Measurements from ENCODE around the gene USP24.

The USP24 gene

DNA sequence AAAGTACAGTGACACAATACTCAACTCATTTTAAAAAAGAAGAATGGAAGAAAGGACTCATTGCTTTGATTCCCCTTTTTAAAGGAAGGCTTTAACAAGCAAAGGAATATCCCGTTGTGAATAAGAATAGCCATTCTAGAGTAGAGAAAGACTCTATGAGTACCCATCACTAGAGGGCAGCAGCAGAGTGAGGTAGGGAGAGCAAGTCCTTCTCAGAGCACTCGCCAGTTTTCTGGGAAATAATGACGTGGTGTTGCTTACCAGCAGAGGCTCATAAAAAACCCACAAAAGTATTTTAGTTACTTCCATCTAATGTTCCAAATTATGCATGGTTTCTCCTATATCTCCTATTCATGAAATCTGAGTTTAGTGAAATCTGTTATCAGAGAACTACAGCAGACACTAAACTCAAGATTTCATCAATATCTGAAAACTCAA lies 74.6 kb downstream of the USP24 start:
- H3K4me3 ChIP-seq (ENCODE audit: low read depth, low read length): no peak overlapping the region
- DNase-seq (ENCODE audit: low read depth): peak; percentile 96
- TF ChIP-seq, protein P1, sequence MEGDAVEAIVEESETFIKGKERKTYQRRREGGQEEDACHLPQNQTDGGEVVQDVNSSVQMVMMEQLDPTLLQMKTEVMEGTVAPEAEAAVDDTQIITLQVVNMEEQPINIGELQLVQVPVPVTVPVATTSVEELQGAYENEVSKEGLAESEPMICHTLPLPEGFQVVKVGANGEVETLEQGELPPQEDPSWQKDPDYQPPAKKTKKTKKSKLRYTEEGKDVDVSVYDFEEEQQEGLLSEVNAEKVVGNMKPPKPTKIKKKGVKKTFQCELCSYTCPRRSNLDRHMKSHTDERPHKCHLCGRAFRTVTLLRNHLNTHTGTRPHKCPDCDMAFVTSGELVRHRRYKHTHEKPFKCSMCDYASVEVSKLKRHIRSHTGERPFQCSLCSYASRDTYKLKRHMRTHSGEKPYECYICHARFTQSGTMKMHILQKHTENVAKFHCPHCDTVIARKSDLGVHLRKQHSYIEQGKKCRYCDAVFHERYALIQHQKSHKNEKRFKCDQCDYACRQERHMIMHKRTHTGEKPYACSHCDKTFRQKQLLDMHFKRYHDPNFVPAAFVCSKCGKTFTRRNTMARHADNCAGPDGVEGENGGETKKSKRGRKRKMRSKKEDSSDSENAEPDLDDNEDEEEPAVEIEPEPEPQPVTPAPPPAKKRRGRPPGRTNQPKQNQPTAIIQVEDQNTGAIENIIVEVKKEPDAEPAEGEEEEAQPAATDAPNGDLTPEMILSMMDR (conservative IDR thresholded peaks at IDR 0.05; ENCODE audit: low read depth, low read length): peak; percentile 89

DNA sequence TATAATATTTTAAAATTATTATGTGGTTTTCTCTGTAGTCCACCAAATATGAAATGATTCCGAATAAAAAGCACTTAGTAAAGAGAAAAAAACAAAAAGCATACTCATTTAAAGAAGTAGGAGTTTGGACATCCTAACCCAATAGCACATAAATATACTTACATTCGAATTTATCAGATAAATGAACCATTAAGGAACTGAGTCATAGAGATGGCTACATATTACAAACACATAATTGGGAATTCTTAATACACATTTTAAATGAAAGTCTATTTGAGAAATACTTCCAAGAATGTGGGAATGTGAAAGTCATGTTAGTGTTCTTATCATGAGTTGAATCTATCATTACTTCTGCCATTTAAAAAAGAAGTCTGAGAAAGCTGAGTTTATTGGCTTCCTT lies 75.0 kb downstream of the USP24 start:
- TF ChIP-seq, protein P1 (conservative IDR thresholded peaks at IDR 0.05; ENCODE audit: low read depth, low read length): no peak
- H3K4me3 ChIP-seq (ENCODE audit: low read depth, low read length): no peak overlapping the region
- no peak for DNase-seq (ENCODE audit: low read depth)

DNA sequence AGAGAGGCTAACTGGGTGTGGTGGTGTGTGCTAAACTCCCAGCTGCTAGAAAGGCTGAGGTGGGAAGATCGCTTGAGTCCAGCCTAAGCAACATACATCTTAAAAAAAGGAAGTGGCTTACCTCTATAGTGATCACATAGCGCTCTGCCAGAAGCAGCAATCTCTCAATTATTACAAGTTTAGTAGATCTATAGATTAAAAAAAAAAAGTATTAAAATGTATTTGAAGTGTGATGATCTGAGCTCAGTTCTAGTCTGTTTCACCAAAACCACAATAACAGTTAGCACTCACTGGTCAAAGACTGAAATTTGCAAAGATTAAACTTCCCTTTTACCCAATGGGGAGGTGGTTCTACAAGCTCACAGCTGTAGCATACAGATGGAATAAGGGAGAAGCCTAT lies 76.3 kb downstream of the USP24 start:
- no peak for DNase-seq (ENCODE audit: low read depth)

DNA sequence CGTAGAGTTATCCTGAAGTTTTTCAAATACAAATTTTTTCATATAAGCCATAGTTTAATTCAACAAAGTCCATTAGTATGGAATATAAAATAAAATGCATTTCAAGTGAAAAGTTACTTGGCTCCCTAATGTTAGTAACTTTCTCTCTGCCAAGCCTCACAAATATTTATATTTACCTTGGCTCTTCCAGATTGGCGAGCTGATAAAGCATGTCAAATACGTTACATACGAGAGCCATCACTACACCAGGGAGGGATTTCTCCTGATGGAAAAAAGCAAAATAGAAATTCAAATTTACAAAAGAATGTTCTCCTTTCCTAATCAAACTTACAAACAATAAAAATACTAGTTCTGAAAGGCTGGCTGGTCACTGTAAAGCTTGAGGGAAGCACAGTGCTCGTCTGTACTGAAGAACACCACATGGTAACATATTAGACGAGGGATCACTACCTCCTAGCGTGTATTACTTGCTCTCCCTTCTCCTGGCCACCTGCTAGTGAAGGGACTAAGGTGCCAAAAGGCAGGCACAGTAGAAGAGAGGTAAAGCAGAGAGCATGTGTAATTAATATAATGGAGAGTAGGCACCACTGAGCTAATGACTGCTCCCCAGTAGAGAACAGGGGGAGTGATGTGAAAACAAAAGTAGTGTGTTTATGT lies 80.9 kb downstream of the USP24 start:
- DNase-seq (ENCODE audit: low read depth): no peak
- no peak overlapping the region for H3K4me3 ChIP-seq (ENCODE audit: low read depth, low read length)
- TF ChIP-seq, protein P1 (conservative IDR thresholded peaks at IDR 0.05; ENCODE audit: low read depth, low read length): no peak

More for the DNA sequence above, 76.3 kb downstream of the USP24 start:
- TF ChIP-seq, protein P1 (conservative IDR thresholded peaks at IDR 0.05; ENCODE audit: low read depth, low read length): no peak
- no peak overlapping the region for H3K4me3 ChIP-seq (ENCODE audit: low read depth, low read length)

DNA sequence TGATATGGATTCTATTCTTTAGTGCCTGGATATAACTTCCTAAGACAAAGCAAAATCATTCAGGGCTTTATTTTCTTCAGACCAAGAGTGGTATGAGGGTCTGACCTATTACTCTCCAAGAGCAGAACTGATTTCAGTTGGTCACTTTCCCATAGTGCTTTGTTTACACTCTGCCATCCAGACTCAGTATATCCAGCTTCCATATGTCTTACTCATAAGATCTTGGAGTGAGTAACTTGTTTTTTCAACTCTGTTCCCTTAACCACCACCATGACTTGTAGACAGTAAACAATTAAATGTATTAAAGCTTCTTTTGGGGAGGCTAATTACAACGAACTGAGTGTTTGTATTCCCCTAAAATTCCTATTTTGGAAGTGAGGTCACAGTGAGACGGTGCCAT lies 83.4 kb downstream of the USP24 start:
- no peak overlapping the region for H3K4me3 ChIP-seq (ENCODE audit: low read depth, low read length)
- TF ChIP-seq, protein P1 (conservative IDR thresholded peaks at IDR 0.05; ENCODE audit: low read depth, low read length): no peak
- DNase-seq (ENCODE audit: low read depth): peak; percentile 76

DNA sequence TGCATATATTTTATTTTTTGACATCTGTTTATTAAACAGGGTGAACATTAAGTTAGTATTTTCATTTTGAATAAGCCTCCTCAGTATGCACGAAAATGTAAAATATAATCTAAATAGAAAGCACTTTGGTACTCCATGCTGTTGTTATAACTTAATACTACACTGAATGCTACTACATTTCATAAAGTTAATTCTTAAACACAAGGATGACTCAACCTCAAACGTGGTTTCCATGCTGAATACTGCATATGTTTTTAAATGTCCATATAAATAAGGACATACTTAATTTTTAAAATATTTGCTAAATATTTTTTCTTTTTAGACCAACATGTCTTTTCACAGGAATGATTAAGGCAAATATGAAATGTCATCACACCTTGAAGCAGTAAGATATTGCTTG lies 83.9 kb downstream of the USP24 start:
- DNase-seq (ENCODE audit: low read depth): peak; percentile 33
- TF ChIP-seq, protein P1 (conservative IDR thresholded peaks at IDR 0.05; ENCODE audit: low read depth, low read length): no peak
- H3K4me3 ChIP-seq (ENCODE audit: low read depth, low read length): no peak overlapping the region

DNA sequence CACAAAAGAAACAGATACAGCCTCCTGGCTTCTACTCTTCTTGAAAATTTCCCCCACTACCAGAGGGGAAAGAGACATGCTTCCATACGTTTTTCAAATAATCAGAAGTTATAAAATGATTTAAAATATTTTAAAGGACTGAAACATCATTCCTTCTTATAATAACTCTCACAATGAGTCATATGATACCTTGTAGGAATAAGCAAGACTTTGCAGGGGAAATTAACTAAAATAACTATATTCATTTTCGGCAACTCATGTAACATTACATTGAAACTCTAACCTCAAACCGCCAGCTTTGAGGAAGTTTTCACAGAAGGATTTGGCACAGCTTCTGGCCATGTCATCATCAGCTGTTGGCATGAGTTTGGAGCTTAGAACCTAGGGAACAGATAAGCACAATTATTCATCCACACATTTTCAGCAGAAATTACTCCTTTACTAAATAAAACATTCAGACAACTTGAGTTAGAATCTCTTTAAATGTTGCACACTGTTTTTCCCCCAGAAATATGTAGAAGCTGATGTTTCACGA lies 85.9 kb downstream of the USP24 start:
- TF ChIP-seq, protein P1 (conservative IDR thresholded peaks at IDR 0.05; ENCODE audit: low read depth, low read length): no peak
- peak; percentile 80 for DNase-seq (ENCODE audit: low read depth)
- no peak overlapping the region for H3K4me3 ChIP-seq (ENCODE audit: low read depth, low read length)
